K562 (cell line): ENCODE data around the gene CHI3L1.

Experiments
- HMGXB4 ChIP-seq: sonication (generic); formaldehyde crosslinking; IDR thresholded peaks from 2 replicates; pipeline ENCODE4 v1.8.1; 2023; ENCODE audit warnings: mild to moderate bottlenecking, missing genetic modification reagents
- POLR2AphosphoS5 ChIP-seq: IDR thresholded peaks from 2 replicates; pipeline ENCODE4 v1.6.1; 2011; ENCODE audit warnings: mild to moderate bottlenecking, low read depth, low read length, moderate library complexity; ENCODE audit not compliant: control insufficient read depth, insufficient read depth
- STAG1 ChIP-seq: sonication (generic); formaldehyde crosslinking; IDR thresholded peaks from 2 replicates; pipeline ENCODE4 v1.5.0; 2020; ENCODE audit warnings: missing genetic modification reagents, borderline replicate concordance
- TF ChIP-seq, protein P1 (sequence below), 2 experiments: fragments of 450-650 bp in 1 of 2; IDR thresholded peaks; 2 replicates each; pipeline ENCODE4 v1.6.1; 2011 to 2017; ENCODE audit warnings: low read depth in 2 of 2, antibody characterized with exemption in 1 of 2, borderline replicate concordance in 1 of 2, low read length in 1 of 2, mild to moderate bottlenecking in 1 of 2, mixed read lengths in 1 of 2; ENCODE audit not compliant: control insufficient read depth in 1 of 2
- TF ChIP-seq, protein P2 (sequence below): sonication (generic); formaldehyde crosslinking; IDR thresholded peaks from 2 replicates; pipeline ENCODE4 v1.8.1; 2022; ENCODE audit warnings: missing genetic modification reagents

DNA sequence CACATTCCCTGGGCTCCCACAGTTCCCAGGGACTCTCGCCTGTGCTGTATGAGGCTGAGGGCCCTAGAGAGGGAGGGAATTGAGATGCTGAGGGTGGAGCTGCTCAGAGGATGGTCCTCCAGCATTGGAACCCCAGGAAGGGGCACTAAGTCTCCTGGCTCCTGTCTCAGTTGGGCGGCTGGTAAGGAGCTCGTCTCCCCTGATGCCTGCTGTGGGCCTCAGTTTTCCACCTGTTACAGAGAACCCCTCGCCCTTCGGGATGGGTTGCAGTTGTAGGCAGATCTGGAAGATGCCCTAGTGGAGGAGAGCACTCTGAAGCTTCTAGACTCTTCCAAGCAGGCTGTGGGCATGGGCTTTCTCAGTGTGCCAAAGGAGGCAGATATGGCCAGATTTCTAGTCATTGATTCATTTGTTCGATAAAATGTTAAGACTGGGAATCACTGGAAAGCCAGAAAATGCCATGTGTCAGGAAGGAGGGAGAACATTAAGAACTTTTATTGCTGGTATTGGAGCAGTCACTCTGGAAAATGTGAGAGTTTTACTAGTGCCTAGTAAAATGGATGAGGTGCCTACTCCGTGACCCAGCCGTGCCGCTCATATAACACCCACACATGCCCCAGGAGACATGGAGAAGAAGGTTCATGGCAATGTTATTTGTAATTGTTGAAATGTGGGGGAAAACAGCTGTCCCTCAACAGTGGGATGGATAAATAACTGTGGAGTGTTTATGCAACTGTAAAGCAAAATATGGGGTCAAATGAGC is 10.1 kb downstream of the CHI3L1 start:
- TF ChIP-seq, protein P1, sequence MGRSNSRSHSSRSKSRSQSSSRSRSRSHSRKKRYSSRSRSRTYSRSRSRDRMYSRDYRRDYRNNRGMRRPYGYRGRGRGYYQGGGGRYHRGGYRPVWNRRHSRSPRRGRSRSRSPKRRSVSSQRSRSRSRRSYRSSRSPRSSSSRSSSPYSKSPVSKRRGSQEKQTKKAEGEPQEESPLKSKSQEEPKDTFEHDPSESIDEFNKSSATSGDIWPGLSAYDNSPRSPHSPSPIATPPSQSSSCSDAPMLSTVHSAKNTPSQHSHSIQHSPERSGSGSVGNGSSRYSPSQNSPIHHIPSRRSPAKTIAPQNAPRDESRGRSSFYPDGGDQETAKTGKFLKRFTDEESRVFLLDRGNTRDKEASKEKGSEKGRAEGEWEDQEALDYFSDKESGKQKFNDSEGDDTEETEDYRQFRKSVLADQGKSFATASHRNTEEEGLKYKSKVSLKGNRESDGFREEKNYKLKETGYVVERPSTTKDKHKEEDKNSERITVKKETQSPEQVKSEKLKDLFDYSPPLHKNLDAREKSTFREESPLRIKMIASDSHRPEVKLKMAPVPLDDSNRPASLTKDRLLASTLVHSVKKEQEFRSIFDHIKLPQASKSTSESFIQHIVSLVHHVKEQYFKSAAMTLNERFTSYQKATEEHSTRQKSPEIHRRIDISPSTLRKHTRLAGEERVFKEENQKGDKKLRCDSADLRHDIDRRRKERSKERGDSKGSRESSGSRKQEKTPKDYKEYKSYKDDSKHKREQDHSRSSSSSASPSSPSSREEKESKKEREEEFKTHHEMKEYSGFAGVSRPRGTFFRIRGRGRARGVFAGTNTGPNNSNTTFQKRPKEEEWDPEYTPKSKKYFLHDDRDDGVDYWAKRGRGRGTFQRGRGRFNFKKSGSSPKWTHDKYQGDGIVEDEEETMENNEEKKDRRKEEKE (IDR thresholded peaks at IDR 0.05; ENCODE audit: borderline replicate concordance in 1 of 2, control insufficient read depth in 1 of 2, low read depth in 2 of 2, low read length in 1 of 2): no peak
- TF ChIP-seq, protein P2, sequence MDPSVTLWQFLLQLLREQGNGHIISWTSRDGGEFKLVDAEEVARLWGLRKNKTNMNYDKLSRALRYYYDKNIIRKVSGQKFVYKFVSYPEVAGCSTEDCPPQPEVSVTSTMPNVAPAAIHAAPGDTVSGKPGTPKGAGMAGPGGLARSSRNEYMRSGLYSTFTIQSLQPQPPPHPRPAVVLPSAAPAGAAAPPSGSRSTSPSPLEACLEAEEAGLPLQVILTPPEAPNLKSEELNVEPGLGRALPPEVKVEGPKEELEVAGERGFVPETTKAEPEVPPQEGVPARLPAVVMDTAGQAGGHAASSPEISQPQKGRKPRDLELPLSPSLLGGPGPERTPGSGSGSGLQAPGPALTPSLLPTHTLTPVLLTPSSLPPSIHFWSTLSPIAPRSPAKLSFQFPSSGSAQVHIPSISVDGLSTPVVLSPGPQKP: no peak
- TF ChIP-seq POLR2AphosphoS5 (no peak), HMGXB4 (CRISPR knock-in tag) (no peak), STAG1 (CRISPR knock-in tag) (no peak)
